GM23338 (cell line): ENCODE measurements around the gene CAMTA1.

ENCODE experiments used
- CREB1 ChIP-seq: fragments of 250-450 bp; sonication (Bioruptor Pico); IDR thresholded peaks from 2 replicates; pipeline ENCODE4 v1.5.0; 2020; ENCODE audit warnings: low read depth, mild to moderate bottlenecking, moderate library complexity
- CTCF ChIP-seq, 2 experiments: fragments of 200-600 bp in 1 of 2; sonication (generic) in 1 of 2; conservative IDR thresholded peaks; 2 replicates each; pipeline versions ENCODE4 v1.5.1 to v1.6.1; 2016 to 2017; ENCODE audit warnings: antibody characterized with exemption in 2 of 2, low read depth in 2 of 2, mild to moderate bottlenecking in 2 of 2, moderate library complexity in 1 of 2
- ETS1 ChIP-seq: IDR thresholded peaks from 2 replicates; pipeline ENCODE4 v1.6.1; 2016; ENCODE audit warnings: antibody characterized with exemption
- EZH2 ChIP-seq: fragments of 200-600 bp; sonication (generic); IDR thresholded peaks from one replicate; pipeline ENCODE4 v1.8.0; 2017; ENCODE audit warnings: antibody characterized with exemption, mild to moderate bottlenecking, low read depth; ENCODE audit not compliant: unreplicated experiment
- EZH2phosphoT487 ChIP-seq: fragments of 200-600 bp; sonication (generic); IDR thresholded peaks from one replicate; pipeline ENCODE4 v1.8.1; 2018; ENCODE audit warnings: antibody characterized with exemption; ENCODE audit not compliant: unreplicated experiment
- JUNB ChIP-seq: IDR thresholded peaks from one replicate; pipeline ENCODE4 v1.6.1; 2016; ENCODE audit warnings: antibody characterized with exemption; ENCODE audit not compliant: unreplicated experiment
- POLR2AphosphoS5 ChIP-seq: IDR thresholded peaks from 2 replicates; pipeline ENCODE4 v1.6.1; 2016; ENCODE audit warnings: antibody characterized with exemption, low read depth
- REST ChIP-seq: IDR thresholded peaks from one replicate; pipeline ENCODE4 v1.6.1; 2018; ENCODE audit warnings: antibody characterized with exemption; ENCODE audit not compliant: unreplicated experiment
- STAT1 ChIP-seq: IDR thresholded peaks from one replicate; pipeline ENCODE4 v1.6.1; 2016; ENCODE audit warnings: antibody characterized with exemption; ENCODE audit not compliant: unreplicated experiment

GRCh38 chr1:7481194-7481593, 695.9 kb downstream of the CAMTA1 start:
- TF ChIP-seq CTCF (conservative IDR thresholded peaks at IDR 0.05; ENCODE audit: low read depth in 2 of 2) = no peak
- no peak for TF ChIP-seq EZH2
- no peak for TF ChIP-seq REST
- TF ChIP-seq POLR2AphosphoS5 = no peak
- TF ChIP-seq STAT1 = no peak
- no peak for TF ChIP-seq EZH2phosphoT487
- TF ChIP-seq CREB1 (CRISPR knock-in tag) = no peak
- TF ChIP-seq JUNB = no peak
- no peak for TF ChIP-seq ETS1
